OCI-LY7 (cell line): ENCODE data around the gene MRPL45.
"Not testable (repeated sequence)": the region's sequence is repeated elsewhere in the genome, so short reads cannot be mapped to it uniquely, and the experiment has no call there.

Source experiments
- CTCF ChIP-seq: fragments of 200-600 bp; sonication (generic); conservative IDR thresholded peaks from 2 replicates; pipeline ENCODE4 v1.5.1; 2014; ENCODE audit warnings: mild to moderate bottlenecking, antibody characterized with exemption, low read length, moderate library complexity, mixed read lengths
- EZH2phosphoT487 ChIP-seq: fragments of 200-600 bp; sonication (generic); IDR thresholded peaks from 2 replicates; pipeline ENCODE4 v1.6.1; 2018; ENCODE audit warnings: low read depth, borderline replicate concordance, mild to moderate bottlenecking, mixed run types, antibody characterized with exemption, low read length, moderate library complexity, mixed read lengths

- not testable (repeated sequence) for TF ChIP-seq CTCF, EZH2phosphoT487
Observed at GRCh38 chr17:38257013-38257621, 39.9 kb upstream of the MRPL45 start.
